ENCODE data around the gene KRT15.

Gene KRT15

GRCh38 chr17:41532947-41533570, 14.4 kb upstream of the KRT15 start:
- TF ChIP-seq ZFX (IDR thresholded peaks at IDR 0.05), result no peak
- TF ChIP-seq CTCF (conservative IDR thresholded peaks at IDR 0.05), result no peak
- H3K27ac ChIP-seq, result no peak overlapping the region

- no peak for TF ChIP-seq CTCF (conservative IDR thresholded peaks at IDR 0.05)
- H3K27ac ChIP-seq, result no peak overlapping the region
These were observed 13.3 kb upstream of the KRT15 start for GRCh38 chr17:41531993-41532392.

GRCh38 chr17:41530062-41531048, 11.7 kb upstream of the KRT15 start:
- H3K27ac ChIP-seq, result no peak overlapping the region
- TF ChIP-seq CTCF (conservative IDR thresholded peaks at IDR 0.05), result no peak
- no peak for TF ChIP-seq ZFX (IDR thresholded peaks at IDR 0.05)

GRCh38 chr17:41529491-41529915, 10.8 kb upstream of the KRT15 start:
- H3K27ac ChIP-seq, result no peak overlapping the region
- TF ChIP-seq CTCF (conservative IDR thresholded peaks at IDR 0.05), result no peak
- no peak for TF ChIP-seq ZFX (IDR thresholded peaks at IDR 0.05)

GRCh38 chr17:41528959-41529353, 10.3 kb upstream of the KRT15 start:
- TF ChIP-seq ZFX (IDR thresholded peaks at IDR 0.05), result no peak
- no peak for TF ChIP-seq CTCF (conservative IDR thresholded peaks at IDR 0.05)
- no peak overlapping the region for H3K27ac ChIP-seq

- H3K27ac ChIP-seq, result no peak overlapping the region
- TF ChIP-seq ZFX (IDR thresholded peaks at IDR 0.05) (no peak), CTCF (conservative IDR thresholded peaks at IDR 0.05) (no peak)
These were observed 8.7 kb upstream of the KRT15 start for GRCh38 chr17:41527063-41528023.
